NT2/D1 (cell line): ENCODE data around the gene SCYGR3.

Experiments
- SUZ12 ChIP-seq: IDR thresholded peaks from 2 replicates; pipeline ENCODE4 v1.6.1; 2011; ENCODE audit not compliant: insufficient read length, insufficient read depth; ENCODE audit errors: extremely low read depth
- YY1 ChIP-seq: IDR thresholded peaks from 2 replicates; pipeline ENCODE4 v1.6.1; 2011; ENCODE audit not compliant: insufficient read length, insufficient read depth
- ZNF274 ChIP-seq: IDR thresholded peaks from 2 replicates; pipeline ENCODE4 v1.6.1; 2011; ENCODE audit warnings: mild to moderate bottlenecking, low read depth, low read length

DNA sequence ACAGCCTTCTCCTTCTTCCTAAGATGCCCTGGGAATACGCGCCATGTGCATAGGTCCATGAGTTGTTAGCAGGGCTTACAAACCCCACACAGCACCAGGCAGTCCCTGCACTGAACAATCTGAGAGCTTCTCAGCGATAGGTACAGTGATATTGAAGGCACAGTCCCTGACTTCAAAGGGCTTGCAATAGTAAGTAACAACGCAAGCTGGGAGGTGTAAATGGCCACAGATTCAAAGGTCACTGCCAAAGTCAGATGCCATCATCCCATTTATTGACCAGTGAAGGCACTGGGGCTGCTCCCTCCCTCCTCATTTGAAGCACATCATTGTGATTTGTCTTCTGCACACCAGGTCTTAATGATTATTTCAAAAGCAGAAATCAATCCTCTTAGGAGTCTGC is 541 bp upstream of the SCYGR3 start:
- no peak for TF ChIP-seq ZNF274
- no peak for TF ChIP-seq YY1
- no peak for TF ChIP-seq SUZ12
